Diencephalon (tissue), 1 donor: ENCODE measurements around the gene PLCD1. TPM values are rescaled to one million over a fixed set of nuclear protein-coding genes. Genes with fewer than 3 reads are reported as not detected.

Source experiments
- small RNA-seq: library from RNA; depleted of rRNA; stranded (forward); fragments of <200 nt; gene quantifications from one replicate; pipeline ENCODE3, GENCODE V24; 2014
- total RNA-seq: library from RNA; depleted of rRNA; stranded (reverse); fragments of >200 nt; gene quantifications from one replicate; pipeline ENCODE4 v1.2.3, GENCODE V29; 2014

PLCD1 gene
- 7.6 TPM for total RNA-seq

DNA sequence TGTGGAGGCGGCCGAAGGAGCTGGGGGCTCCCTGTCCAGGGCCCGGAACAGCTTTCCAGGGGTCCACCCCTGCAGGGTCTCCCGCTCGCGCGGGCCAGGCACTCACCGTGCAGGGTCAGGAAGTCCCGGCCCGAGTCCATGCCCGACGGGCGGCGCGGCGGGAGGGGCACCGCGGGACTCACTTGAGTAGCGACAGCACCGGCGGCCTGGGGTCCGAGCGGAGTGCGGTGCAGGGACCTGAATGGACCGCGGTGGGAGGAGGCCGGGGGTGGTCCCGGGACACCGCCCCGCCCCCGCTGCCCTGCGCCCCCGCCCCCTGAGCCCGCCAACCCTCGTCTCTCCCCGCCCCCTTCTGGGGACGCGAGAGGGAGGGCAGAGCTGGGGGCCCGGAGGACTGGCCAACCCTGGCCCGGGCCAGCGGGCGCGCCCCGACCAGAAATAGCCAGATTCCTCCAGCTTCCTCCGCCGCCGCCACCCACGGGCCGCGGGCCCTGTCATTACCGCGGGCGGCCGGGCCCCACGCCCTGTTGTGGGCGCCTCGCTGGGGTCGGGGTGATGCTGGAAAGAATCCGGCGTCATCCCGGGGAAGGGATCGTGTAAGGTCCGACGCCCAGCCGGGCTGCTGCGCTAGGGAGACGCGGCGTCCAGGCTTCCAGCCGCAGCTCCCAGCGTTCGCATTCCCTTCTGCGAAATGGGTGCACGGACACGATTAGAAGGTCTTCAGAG lies at the start of gene PLCD1:
PLCD1 (minus strand) TSS at position 243 of the 726 bp plus-strand sequence; CDS start at position 140, 103 bp downstream.

DNA sequence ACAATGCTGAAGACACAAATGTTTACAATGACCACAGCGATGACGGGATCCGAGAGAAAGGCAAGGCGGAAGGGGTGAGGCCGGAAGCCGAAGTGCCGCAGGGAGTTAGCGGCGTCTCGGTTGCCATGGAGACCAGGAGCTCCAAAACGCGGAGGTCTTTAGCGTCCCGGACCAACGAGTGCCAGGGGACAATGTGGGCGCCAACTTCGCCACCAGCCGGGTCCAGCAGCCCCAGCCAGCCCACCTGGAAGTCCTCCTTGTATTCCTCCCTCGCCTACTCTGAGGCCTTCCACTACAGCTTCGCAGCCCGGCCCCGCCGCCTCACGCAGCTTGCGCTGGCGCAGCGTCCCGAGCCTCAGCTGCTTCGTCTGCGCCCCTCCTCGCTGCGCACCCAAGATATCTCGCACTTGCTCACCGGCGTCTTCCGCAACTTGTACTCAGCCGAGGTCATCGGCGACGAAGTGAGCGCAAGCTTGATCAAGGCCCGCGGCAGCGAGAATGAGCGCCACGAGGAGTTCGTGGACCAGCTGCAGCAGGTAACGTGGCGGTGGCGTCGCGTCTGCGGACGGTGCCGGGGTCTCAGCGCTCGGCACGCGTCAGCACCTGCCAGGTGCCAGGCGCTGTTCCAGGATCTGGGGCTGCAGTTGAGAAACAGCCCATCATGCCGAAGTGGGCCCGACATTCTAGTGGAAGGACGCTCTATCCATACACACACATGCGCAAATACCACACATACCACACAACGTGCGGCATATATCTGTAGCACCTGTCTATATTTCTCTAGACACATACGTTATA lies 9.9 kb upstream of the PLCD1 start, which contains the start of gene DLEC1:
DLEC1 (plus strand) TSS at position 108 of the 798 bp plus-strand sequence; CDS start at position 126, 18 bp downstream.

DNA sequence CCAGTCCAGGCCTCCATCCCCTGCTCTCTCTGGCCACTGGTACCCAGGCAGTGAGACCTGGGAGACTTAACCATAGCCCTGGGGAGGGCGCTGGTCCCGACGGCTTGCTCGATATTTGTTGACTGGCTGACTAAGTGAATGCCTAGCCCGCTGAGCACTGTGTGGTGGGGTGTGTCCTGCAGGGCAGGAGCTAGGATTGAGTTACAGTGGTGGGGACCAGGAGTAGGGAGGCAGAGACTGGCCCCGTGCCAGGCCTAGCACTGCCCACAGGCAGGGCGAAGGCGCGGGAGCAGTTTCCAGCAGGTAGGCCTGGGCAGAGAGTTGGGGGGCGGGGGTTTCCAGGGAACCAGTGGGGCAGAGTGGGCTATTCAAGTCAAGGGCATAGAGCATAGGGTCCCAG lies 38.9 kb downstream of the PLCD1 start, which contains the start of gene VILL:
VILL (plus strand) TSS at position 260 of the 400 bp plus-strand sequence. CDS start 2,887 bp downstream, outside the sequence.

Small RNAs within 50 kb of the gene (small RNA-seq; reads per million reads assigned to genes)
- 5.1 reads per million, percentile 92 among the genes with 10 or more reads in this experiment for gene MIR26A1
- not detected for gene RF00019

Other genes with a start within 250 kb of the PLCD1 start
- gene CTDSPL, start 167.8 kb downstream of the PLCD1 start, total RNA-seq = 16.6 TPM
- 7.6 TPM for gene VILL, start 38.9 kb downstream of the PLCD1 start, total RNA-seq
- 3.0 TPM for gene DLEC1, start 9.6 kb upstream of the PLCD1 start, total RNA-seq
- 34.8 TPM for gene ACAA1, start 107.5 kb upstream of the PLCD1 start, total RNA-seq
- 3.2 TPM for gene MYD88, start 109.0 kb upstream of the PLCD1 start, total RNA-seq
- gene OXSR1, start 135.9 kb upstream of the PLCD1 start, total RNA-seq = 52.4 TPM
- 0.69 TPM for gene SLC22A13, start 236.2 kb upstream of the PLCD1 start, total RNA-seq